GM12891 (cell line): Measurements from ENCODE around the gene SEC24D.

Experiments used
- PAX5 ChIP-seq: IDR thresholded peaks from 2 replicates; pipeline ENCODE4 v1.6.1; 2011; ENCODE audit warnings: low read length, moderate library complexity, mild to moderate bottlenecking; ENCODE audit not compliant: insufficient read depth, severe bottlenecking
- POLR2A ChIP-seq: IDR thresholded peaks from 2 replicates; pipeline ENCODE4 v1.6.1; 2011; ENCODE audit warnings: low read depth, low read length, control low read depth
- TAF1 ChIP-seq: IDR thresholded peaks from 2 replicates; pipeline ENCODE4 v1.6.1; 2011; ENCODE audit warnings: low read depth, low read length, control low read depth

DNA sequence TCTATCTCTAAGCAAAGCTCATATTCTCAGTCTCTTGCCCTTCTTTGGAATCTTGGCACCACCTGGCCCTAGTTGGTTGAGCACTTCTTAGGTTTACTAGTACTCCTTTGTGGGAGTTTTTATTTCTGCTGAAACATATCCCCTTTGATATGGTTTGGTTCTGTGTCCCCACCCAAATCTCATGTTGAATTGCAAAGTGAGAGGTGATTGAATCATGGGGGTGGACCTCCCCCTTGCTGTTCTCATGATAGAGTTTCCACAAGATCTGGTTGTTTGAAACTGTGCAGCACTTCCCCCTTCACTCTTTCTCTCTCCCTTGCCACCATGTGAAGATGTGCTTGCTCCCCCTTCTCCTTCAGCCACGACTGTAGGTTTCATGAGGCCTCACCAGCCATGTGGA lies 30.5 kb upstream of the SEC24D start:
- TF ChIP-seq TAF1 = no peak
- no peak for TF ChIP-seq POLR2A
- TF ChIP-seq PAX5 = no peak
